GM18861 (cell line): ENCODE measurements around the gene SMIM11.

Source experiments
- ATAC-seq: cut with Tn5 transposase; IDR thresholded peaks from one replicate; pipeline ENCODE4 v1.9.1; 2021; ENCODE audit not compliant: unreplicated experiment

The SMIM11 gene

GRCh38 chr21:34374940-34375618 lies at the start of gene SMIM11:
SMIM11 (plus strand) TSS chr21:34375507; CDS start chr21:34379505, 3,998 bp downstream.
- peak; percentile 85 for ATAC-seq

- no peak for ATAC-seq
Observed at GRCh38 chr21:34330055-34330454, 45.3 kb upstream of the SMIM11 start.

DNA sequence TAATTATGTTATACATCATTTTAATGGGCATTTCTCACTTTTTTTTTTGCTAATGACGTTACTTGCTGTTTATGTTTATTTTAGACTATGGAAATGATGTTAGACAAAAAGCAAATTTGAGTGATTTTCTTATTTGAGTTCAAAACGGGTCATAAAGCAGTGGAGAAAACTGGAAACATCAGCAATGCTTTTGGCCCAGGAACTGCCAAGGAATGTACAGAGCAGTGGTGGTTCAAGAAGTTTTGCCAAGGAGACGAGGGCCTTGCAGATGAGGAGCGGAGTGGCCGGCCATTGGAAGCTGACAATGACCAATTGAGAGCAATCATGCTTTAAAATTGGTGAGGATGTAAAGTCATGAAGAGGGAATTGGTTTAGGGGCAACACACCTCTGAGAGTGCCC lies 43.6 kb upstream of the SMIM11 start:
- ATAC-seq: no peak

- no peak for ATAC-seq
Observed at GRCh38 chr21:34332347-34332746, 43.0 kb upstream of the SMIM11 start.

DNA sequence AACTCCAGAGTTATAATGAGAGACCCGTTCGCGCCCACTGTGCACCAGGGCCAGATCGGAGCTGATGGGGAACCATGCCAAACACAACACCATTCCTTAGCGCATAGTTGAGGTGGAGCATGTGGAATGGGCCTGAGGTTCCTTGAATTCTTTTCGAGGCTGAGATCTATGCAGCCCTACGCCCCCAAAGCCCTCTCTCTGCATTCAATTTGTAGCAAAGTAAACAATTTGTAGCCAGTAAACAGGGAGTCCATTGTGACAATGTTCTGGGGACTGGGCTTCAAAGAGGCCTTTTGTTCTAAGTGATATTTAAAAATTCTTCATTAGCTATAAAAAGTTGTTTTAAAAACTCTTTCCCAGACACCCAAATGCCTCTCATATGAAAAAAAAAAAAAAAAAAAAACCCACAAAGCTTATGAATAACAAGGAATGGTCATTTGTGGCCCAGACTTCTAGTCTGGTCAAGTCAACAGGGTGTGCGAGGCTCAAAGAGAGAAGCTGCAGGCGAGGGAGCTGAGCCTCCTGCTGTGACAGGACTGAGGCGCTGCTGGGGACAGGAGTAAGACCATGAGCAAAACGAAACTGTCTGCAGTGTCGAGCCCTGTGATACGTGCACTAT lies 42.1 kb upstream of the SMIM11 start:
- ATAC-seq: no peak

- ATAC-seq: no peak
Observed at GRCh38 chr21:34335316-34335715, 40.0 kb upstream of the SMIM11 start.

GRCh38 chr21:34336245-34336644 lies 39.1 kb upstream of the SMIM11 start:
- no peak for ATAC-seq

GRCh38 chr21:34336756-34337391 lies 38.4 kb upstream of the SMIM11 start:
- no peak for ATAC-seq

DNA sequence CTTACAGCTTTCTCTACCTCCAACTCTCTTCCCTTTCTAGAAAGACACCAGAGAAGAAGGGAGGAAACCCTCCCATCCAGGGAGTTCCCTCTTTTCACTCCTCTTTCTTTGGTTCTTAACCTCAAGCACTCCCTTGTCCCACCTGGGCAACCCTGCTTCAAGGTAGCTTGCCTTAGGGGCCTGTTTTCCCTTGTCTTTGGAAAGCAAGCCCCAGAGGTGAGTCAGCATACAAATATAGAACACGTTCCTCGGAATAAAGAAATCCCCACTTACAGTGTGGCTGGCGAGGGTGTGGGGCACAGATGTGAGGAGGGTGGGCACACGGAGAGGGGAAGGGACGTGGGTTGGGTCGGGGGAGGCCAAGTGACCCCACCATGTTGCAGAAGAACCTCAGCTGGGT lies 37.6 kb upstream of the SMIM11 start:
- ATAC-seq: no peak

DNA sequence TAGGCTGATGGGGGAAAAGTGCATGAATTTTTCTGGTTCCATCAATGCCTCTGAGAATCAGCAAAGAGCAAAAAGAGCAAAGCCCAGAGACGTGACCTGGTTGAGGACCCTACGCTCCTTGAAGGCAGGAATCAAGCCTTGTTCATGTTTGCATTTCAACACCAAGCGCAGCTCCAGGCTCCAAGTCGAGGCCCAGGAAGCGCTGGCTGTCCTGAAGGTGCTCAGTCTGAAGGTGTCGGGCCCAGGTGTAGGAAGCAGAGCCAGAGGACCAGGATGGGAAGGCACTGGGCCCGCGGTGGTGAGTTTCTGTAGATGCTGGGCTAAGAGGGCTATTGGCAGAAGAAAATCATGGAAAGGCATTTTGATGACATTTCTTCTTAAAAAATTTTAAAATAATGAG lies 37.1 kb upstream of the SMIM11 start:
- ATAC-seq: no peak

GRCh38 chr21:34340061-34340460 lies 35.2 kb upstream of the SMIM11 start:
- ATAC-seq: no peak

DNA sequence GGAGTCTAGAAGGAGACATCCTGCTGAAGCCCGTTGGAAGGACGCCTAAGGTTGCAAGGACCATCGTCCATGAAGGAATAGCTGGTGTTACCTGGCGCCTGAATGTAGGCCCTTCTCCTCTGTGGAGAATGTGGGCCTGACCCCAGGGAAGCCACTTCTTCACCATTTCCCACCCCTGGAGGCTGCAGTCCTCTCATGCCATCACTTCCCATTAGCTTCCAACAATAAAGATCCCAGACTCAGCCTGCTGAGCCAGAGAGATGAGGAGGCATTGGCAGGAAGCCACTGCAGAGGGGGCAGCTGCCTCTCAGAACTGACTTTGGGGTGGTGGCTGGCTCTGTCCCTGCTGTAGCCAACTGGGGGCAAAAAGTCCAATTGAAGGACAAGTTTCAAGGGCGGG lies 32.8 kb upstream of the SMIM11 start:
- ATAC-seq: no peak

GRCh38 chr21:34343347-34343746 lies 32.0 kb upstream of the SMIM11 start:
- no peak for ATAC-seq

- no peak for ATAC-seq
Observed at GRCh38 chr21:34343838-34344381, 31.4 kb upstream of the SMIM11 start.

DNA sequence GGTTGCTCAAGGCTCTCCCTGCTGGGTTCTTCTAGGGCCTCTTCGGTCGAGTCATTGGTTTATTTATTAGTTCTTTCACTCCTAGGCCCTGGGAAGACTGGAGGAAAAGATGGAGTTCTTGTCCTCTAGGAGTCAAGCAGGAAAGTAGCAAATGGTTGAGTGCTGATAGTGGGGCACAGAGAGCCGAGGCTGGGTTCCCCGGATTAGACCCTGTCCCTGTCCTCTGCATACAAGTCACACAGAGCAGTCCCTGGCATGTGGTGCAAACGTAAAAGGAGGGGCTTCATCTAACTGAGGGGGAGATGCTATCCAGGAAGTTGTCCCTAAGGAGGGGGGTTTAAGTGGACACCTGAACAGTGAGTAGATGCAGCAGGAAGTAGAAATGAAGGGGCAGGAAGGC lies 30.7 kb upstream of the SMIM11 start:
- ATAC-seq: no peak

DNA sequence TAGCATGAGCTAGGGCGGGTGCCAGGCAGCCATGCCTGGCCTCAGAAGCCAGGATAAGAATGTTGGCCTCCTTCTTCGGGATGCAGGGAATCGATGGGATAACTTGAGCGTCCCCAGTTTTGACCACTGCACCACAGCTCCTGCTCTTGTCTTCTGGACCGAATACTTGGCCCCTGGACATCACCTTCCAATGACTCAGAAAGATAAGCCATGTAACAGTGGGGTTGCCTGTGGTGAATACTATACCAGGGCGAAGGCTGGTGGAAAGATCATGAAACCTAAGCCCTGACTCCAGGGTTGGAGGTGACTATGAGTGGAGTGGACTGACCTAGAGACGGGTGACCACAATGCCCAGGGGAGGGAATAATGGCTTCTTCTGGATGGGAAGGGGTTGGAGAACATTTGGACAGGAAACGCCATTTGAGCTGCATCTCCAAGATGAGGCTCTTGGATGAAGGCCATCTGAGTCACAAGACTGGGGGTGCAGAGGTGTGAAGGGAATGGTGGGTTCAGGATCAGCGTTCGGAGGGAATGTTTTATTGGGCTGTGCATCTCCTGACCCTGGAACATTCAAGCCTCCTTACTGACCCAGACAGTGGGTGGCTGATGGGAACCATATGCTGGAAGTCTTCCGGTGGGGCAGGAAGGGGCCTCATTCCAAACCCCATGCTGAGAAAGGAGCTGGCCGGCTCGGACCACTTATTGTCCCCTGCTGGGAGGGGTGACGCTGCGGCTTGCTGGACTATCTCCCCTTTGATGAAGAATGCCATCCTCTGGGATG lies 30.0 kb upstream of the SMIM11 start:
- no peak for ATAC-seq

GRCh38 chr21:34345892-34346291 lies 29.4 kb upstream of the SMIM11 start:
- no peak for ATAC-seq

GRCh38 chr21:34348890-34349519 lies 26.3 kb upstream of the SMIM11 start:
- no peak for ATAC-seq

DNA sequence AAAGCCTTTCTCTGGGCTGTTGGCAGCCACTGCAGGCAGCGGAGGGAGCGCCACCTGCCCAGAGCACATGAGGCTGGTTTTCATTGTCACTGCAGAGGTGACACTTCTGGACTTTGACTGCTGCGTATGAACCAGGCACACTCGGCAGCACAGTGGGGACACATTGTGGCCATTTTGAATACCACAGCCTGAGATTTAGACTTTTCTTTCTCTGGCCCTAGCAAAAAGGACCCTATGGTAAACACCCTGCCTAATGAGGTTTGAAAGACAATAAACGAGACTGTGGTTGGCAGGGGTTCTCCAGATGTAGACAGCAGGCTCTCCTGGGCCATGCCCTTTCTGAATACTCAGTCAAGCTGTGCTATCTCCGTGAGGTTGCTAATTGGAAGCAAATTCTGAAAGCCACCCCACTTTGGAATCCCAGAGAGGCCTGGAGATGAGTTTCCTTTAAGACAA lies 23.5 kb upstream of the SMIM11 start:
- peak; percentile 75 for ATAC-seq

GRCh38 chr21:34352556-34352955 lies 22.8 kb upstream of the SMIM11 start:
- no peak for ATAC-seq

GRCh38 chr21:34353182-34353581 lies 22.1 kb upstream of the SMIM11 start:
- ATAC-seq: no peak
